Measurements from ENCODE around the gene RAB27A.
"Not testable (repeated sequence)": the region's sequence is repeated elsewhere in the genome, so short reads cannot be mapped to it uniquely, and the experiment has no call there.

Gene RAB27A

DNA sequence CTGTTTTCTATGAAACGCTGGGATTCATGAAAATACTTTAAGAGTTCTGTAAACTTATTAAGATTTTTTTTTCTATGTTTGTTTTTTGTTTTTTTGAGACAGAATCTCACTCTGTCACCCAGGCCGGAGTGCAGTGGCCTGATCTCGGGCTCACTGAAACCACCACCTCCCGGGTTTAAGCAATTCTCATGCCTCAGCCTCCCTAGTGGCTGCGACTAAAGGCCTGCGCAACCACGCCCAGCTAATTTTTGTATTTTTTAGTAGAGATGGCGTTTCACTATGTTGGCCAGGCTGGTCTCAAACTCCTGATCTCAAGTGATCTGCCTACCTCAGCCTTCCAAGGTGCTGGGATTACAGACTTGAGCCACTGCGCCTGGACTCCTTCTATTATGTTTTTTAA is 39.7 kb downstream of the RAB27A start:
- DNase-seq, result not testable (repeated sequence)

DNA sequence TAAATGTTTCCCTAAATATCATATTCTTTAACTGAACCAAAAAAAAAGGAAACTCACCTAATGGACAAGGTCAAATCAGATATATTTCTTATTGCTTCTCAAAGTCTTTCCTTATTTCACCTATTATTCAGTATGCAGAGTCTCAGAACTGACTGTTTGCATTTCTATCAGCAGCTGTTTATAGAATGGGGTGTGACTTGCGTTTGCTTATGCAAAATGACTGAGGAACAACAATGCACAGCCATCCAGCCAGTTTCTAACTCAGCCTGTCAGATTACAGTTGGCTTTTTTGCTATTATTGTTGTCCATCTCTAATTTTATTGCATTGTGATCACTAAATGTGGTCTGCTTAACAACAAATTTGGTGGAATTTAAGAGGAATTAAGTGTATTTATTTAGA is 40.7 kb downstream of the RAB27A start:
- no peak for DNase-seq

DNA sequence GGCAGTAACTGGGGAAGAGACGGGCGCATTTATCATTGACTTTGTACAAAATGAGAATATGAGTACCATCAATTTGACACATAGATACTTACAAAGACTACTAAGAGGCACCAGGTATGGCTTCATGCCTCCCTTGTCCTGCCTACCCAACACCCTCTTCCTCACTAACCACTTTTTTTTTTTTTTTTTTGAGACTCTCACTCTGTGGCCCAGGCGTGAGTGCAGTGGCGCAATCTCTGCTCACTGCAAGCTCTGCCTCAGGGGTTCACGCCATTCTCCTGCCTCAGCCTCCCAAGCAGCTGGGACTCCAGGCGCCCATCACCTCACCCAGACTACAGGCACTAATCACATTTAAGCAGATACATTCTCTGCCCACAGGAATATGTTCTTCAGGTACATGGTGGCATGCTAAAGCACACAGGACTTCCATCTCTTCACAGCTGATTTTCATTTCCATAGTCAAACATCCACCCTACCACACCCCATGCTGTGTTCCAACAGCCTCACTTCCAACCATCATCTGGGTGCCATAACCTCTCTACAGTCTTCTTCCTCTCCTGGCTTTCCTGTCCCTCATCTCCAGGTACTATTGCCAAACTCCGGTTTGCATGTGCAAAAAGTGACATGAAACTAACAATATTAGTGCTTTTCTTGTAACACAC is 41.7 kb downstream of the RAB27A start:
- DNase-seq, result no peak

DNA sequence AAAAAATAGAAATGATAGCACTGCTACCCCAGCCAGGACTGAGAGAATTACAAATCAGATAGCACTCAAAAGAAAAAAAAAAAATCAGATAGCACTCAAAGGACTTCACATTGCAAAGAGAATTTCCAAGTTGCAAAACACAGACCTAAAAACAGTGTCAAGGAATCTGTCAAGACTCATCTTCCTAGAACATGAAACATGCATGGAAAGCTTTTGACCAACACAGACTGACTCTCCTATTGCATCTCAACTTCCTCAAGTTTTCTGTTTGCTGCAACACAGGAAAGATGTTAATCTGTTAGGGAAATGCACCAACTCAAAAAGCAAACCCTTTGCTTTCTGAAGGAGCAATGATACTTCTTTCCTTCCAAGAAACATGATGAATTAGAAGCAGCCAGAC is 42.3 kb downstream of the RAB27A start:
- no peak for DNase-seq

DNA sequence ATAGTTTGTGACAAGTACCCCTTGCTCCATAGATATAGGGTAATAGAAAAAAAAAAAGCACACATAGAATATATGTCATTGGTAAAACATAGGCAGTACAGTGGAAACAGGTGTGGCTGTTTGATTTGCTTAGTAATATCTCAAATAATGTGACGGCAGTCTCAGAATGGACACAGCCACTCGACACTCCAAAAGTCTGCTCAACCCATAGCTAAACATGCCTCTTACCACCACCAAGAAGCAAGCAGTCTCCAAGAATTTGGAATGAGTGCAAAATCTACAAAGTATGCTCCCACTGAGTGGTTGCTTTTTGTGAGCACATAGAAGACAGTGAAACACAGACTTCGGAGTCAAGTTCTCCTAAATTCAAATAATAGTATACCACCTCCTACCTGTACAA is 43.0 kb downstream of the RAB27A start:
- DNase-seq, result no peak

DNA sequence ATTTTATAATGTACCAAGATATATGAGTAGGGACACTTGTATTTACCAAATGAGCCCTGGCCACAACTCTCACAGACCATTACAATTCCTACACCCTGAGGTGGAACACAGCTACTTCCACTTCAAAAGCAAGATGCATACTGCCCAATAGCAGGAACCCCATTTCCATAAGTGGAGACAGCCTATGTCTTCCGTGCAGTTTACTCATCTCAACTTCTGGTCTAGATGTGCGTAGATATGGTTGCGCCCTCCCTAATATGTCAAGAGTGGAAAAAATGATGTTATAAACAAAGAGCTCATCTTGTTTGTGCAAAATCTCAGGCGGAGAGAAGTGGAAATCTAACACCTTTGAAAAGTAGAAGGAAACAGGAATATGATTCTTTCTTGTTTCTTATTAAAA is 44.6 kb downstream of the RAB27A start:
- DNase-seq, result no peak

DNA sequence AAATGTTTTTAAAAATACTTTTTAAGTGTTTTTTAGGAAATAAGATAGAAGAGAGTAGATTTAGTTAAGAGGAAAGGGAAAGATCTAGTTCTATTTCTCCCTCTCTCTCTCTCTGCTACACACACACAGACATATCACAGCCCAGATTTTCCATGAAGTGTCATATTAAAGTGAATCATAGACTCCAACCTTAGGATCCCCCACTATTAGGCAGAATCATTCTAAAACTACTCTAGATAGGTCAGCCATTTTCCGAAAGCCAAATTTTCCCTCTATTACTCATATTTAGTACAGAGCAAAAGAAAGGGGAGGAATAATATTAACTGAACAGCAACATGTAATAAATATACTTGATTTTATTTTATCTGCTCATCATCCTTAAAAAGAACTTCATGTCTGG is 47.7 kb downstream of the RAB27A start:
- DNase-seq, result no peak

GRCh38 chr15:55241186-55241585 is 48.4 kb downstream of the RAB27A start:
- DNase-seq, result no peak

- DNase-seq, result no peak
Measured at GRCh38 chr15:55240125-55240760, 49.4 kb downstream of the RAB27A start.

- DNase-seq, result no peak
Measured at GRCh38 chr15:55239440-55240124, 50.0 kb downstream of the RAB27A start.

- DNase-seq, result no peak
Measured at GRCh38 chr15:55238877-55239276, 50.7 kb downstream of the RAB27A start.

- DNase-seq, result no peak
Measured at GRCh38 chr15:55237219-55238130, 52.1 kb downstream of the RAB27A start.

GRCh38 chr15:55235546-55236036 is 54.0 kb downstream of the RAB27A start:
- no peak for DNase-seq

DNA sequence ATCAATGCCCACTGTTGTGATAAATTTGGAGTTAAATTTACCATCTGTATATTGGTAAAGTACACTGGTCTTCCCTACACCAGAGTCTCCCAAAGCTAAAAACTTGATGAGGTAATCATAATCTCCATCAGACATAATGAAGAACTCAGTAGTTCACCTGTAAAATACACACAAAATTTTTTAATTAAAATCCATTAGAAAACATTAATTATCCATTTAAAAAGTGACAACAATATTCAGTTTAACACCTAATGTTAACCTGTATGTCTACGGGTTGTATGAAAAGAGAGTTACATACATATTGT is 54.9 kb downstream of the RAB27A start:
- DNase-seq, result no peak

- DNase-seq, result no peak
Measured at GRCh38 chr15:55234104-55234799, 55.4 kb downstream of the RAB27A start.

DNA sequence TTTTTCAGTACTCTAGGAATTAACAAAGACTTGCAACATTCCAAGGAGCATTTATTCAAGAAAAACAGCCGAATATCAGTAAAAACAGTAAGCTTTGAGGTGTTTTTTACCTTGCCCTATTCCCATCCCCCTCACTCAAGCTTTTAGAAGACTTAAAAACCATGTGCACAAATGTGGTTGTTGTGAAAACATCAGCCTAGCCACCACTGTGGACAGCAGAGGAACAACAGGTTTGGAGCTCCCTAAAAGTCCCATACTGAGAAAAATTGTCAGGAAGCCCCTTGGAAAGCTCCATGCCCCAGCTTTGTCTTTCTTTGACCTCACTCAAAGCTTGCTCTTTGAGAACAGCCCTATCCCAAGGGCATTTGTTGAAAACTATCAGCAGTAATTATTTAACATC is 58.2 kb downstream of the RAB27A start:
- no peak for DNase-seq

DNA sequence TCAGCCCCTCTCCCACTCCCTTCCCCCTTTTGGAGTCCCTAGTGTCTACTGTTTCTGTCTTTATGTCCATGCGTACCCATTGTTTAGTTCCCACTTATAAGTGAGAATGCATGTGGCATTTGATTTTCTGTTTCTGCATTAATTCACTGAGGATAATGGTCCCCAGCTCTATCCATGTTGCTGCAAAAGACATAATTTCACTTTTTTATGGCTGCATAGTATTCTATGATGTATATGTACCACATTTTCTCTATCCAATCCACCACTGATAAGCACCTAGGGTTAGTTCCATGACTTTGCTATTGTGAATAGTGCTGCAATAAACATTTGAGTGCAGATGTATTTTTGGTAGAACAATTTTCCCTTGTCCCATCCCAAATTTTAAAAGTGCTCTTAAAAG is 58.7 kb downstream of the RAB27A start:
- no peak for DNase-seq

DNA sequence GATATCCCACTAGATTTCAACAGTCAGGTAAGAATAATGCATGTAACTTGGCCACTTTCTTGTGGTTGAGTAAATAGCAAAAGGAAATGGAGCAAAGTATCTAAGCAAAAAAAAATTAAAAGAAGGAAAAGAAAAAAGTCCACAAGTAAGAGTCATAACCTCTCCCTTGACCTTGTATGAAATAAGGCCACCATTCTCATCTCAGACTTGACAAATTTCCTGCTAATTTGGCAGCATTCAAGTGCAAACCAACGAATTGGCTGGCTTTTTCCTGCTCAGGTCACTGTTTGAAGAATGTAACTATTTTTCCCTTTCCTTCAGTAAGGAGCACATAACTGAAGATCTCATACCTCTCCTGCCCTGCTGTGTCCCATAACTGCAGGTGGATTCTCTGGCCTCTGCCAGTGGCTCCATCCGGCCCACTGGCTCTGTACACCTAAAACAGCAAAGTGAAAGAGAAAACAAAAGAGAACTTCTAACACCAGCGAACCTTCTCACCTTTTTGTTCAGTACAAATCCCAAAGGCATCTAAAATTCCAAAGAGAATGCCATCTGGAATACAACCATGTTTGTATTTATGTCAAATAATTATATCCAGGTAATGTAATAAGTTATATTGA is 59.5 kb downstream of the RAB27A start:
- no peak for DNase-seq

DNA sequence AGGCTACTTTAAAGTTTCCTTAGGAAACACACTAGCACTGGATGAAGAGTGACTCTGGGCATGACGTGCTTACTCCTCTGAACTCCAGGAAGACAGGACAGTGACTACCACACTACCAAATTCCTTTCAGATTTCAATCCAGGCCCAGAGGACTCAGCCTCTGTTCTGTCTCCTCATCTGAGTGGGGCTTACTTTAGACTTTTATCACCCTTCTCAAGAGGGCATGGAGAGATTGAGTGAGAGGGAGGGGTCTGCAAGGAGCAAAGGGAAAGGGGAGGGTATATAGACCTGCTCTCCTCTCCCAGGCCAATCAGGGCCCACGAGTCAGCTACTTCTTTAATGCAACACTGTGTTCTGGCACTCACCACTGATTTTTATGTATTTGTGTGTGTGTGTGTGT is 63.5 kb downstream of the RAB27A start:
- no peak for DNase-seq

- DNase-seq, result no peak
Measured at GRCh38 chr15:55224892-55225291, 64.7 kb downstream of the RAB27A start.

DNA sequence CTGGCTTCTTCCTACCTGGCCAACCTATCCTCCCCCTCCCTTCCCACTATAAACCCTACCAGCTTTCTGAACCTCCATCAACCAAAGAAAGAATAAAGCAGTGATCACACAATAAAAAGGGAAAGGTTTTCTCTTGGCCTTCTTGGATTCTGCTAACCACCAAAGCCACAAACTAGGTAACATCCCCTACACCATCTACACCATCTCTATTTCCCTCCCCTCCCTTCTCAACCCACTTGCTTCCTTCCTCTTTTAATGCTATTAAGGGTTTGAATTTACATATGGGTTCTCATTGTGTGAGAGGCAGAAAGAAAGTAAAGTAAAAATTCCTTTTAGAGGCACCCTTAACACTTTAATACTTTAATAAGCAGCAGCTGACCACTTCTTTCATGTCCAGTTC is 67.0 kb downstream of the RAB27A start:
- DNase-seq, result no peak

Data from NCI-H1092 treated with DMSO at 0.1 percent for 48 hours (cell line).